Prostate gland (tissue), 2 donors: Measurements from ENCODE around the gene MAGI3. TPM values are rescaled to one million over a fixed set of nuclear protein-coding genes. Genes with fewer than 3 reads are reported as not detected.

Experiments
- DNase-seq: peaks from one replicate; pipeline ENCODE4 v3.0.0-alpha.2; 2019; ENCODE audit warnings: low spot score
- H3K27ac ChIP-seq, 2 donors: fragments of 200-600 bp; sonication (generic); 2 replicates each; pipeline ENCODE4 v1.5.1; 2017 to 2019
- H3K27me3 ChIP-seq: fragments of 200-600 bp; sonication (generic); replicated peaks from 2 replicates; pipeline ENCODE4 v1.5.1; 2019; ENCODE audit not compliant: insufficient read depth
- H3K36me3 ChIP-seq, 2 donors: fragments of 200-600 bp; sonication (generic); 1 replicate in 1 of 2; 2 replicates in 1 of 2; pipeline versions ENCODE4 v1.5.1 to v1.8.1; 2017 to 2019
- H3K4me1 ChIP-seq: fragments of 200-600 bp; sonication (generic); replicated peaks from 2 replicates; pipeline ENCODE4 v1.5.1; 2019
- H3K4me3 ChIP-seq, 2 donors: fragments of 200-600 bp; sonication (generic); 2 replicates each; pipeline ENCODE4 v1.5.1; 2017 to 2019
- H3K9me3 ChIP-seq: fragments of 200-600 bp; sonication (generic); 2 replicates; pipeline ENCODE4 v1.5.1; 2017
- CTCF ChIP-seq, 4 experiments: fragments of 200-600 bp in 2 of 4; fragments of 450-650 bp in 2 of 4; sonication (generic) in 2 of 4; IDR thresholded peaks; 1 replicate in 3 of 4; 2 replicates in 1 of 4; pipeline ENCODE4 v1.5.1; 2016 to 2019; ENCODE audit warnings: antibody characterized with exemption in 4 of 4, mild to moderate bottlenecking in 2 of 4, moderate library complexity in 2 of 4
- POLR2A ChIP-seq: fragments of 450-650 bp; IDR thresholded peaks from one replicate; pipeline ENCODE4 v1.6.1; 2016; ENCODE audit warnings: antibody characterized with exemption, mild to moderate bottlenecking
- POLR2AphosphoS5 ChIP-seq: sonication (generic); formaldehyde crosslinking; IDR thresholded peaks from one replicate; pipeline ENCODE4 v1.6.1; 2017; ENCODE audit warnings: antibody characterized with exemption
- WGBS: methylation state at CpG from one replicate; pipeline ENCODE4 v1.1.5; 2018; 5-methylcytosine and 5-hydroxymethylcytosine counted together
- intact Hi-C: fragments of 100-400 bp; cut with DNase I; formaldehyde crosslinking; loops from one replicate; pipeline ENCODE4 v1.14.2; 2022
- total RNA-seq, 2 donors: library from RNA; depleted of rRNA; stranded (reverse); fragments of >200 nt; gene quantifications; one replicate each; pipeline ENCODE4 v1.1.0, GENCODE V29; 2016

Gene MAGI3
- total RNA-seq, 2 donors from 2014 or later, result 20.2 to 23.2 TPM

- H3K4me3 ChIP-seq, result no peak overlapping the region
- no peak for DNase-seq
- WGBS, result 50% methylated on average over 1 of the region's 1 CpG
- no peak overlapping the region for H3K27ac ChIP-seq
- intact Hi-C loops, result no loop called here
- TF ChIP-seq POLR2AphosphoS5, result no peak
- TF ChIP-seq CTCF (IDR thresholded peaks at IDR 0.05), result no peak
- TF ChIP-seq POLR2A, result no peak
- no peaks in the 10 kb centered on the region for H3K9me3 ChIP-seq
- no peaks in the 10 kb centered on the region for H3K27me3 ChIP-seq
- no peaks in the 10 kb centered on the region for H3K36me3 ChIP-seq
- no peaks in the 10 kb centered on the region for H3K4me1 ChIP-seq
Measured at GRCh38 chr1:113515498-113515897, 125.2 kb downstream of the MAGI3 start.

- TF ChIP-seq POLR2AphosphoS5 (no peak), POLR2A (no peak), CTCF (IDR thresholded peaks at IDR 0.05) (no peak)
- no peak overlapping the region for H3K27ac ChIP-seq
- no peaks in the 10 kb centered on the region for H3K27me3 ChIP-seq
- intact Hi-C loops, result no loop called here
- no peak for DNase-seq
- H3K4me3 ChIP-seq, result no peak overlapping the region
- no peaks in the 10 kb centered on the region for H3K4me1 ChIP-seq
- no peaks in the 10 kb centered on the region for H3K9me3 ChIP-seq
- H3K36me3 ChIP-seq, result no peaks in the 10 kb centered on the region
Measured at GRCh38 chr1:113517346-113517745, 127.0 kb downstream of the MAGI3 start.

DNA sequence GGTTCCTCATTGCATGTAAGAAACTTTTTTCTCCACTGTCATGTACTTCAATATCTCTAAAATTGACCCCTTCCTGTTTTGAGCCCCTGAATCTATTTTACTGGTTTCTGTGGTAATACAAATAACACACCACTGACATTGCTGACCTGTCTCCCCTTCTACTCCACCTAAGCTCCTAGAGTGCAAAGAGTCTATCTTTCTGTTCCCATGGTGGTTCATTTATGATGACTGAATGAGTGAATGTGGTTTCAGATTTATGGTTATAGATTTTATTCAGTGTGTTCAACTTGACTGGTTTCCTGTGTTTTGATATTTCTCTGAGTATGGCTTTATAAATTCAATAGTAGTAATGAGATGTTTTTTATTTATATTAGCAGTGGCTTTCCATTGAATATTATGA lies 127.7 kb downstream of the MAGI3 start:
- H3K4me3 ChIP-seq, result no peak overlapping the region
- DNase-seq, result no peak
- no peaks in the 10 kb centered on the region for H3K4me1 ChIP-seq
- TF ChIP-seq POLR2AphosphoS5 (no peak), CTCF (IDR thresholded peaks at IDR 0.05) (no peak), POLR2A (no peak)
- no peak overlapping the region for H3K27ac ChIP-seq
- no peaks in the 10 kb centered on the region for H3K27me3 ChIP-seq
- no peaks in the 10 kb centered on the region for H3K9me3 ChIP-seq
- no peaks in the 10 kb centered on the region for H3K36me3 ChIP-seq
- intact Hi-C loops, result no loop called here

DNA sequence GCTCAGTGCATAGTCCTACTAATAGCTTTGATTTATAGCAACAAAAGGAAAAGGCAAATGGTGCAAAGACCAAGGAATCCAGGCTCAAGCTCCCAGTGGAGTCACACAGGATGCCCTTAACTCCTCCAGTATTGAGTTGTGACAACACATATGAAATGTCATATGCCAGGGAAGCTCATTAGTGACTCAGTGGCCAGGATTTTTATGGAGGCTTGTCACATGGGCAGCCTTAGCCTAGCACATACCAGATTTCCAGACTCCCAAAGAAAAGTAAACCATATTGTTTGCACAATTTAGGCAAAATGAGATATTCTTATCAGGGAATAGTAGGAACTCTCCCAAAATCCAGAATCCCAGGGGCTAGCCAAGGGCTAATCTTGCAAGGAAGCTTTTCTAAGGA lies 129.2 kb downstream of the MAGI3 start:
- Histone ChIP-seq H3K27me3 (no peaks in the 10 kb centered on the region), H3K27ac (no peak overlapping the region), H3K36me3 (no peaks in the 10 kb centered on the region), H3K9me3 (no peaks in the 10 kb centered on the region), H3K4me3 (no peak overlapping the region), H3K4me1 (no peaks in the 10 kb centered on the region)
- TF ChIP-seq CTCF (IDR thresholded peaks at IDR 0.05) (no peak), POLR2A (no peak), POLR2AphosphoS5 (no peak)
- intact Hi-C loops, result no loop called here
- DNase-seq, result no peak

GRCh38 chr1:113530021-113530420 lies 139.7 kb downstream of the MAGI3 start:
- Histone ChIP-seq H3K4me3 (no peak overlapping the region), H3K36me3 (no peaks in the 10 kb centered on the region), H3K9me3 (no peaks in the 10 kb centered on the region), H3K27ac (no peak overlapping the region), H3K4me1 (no peaks in the 10 kb centered on the region), H3K27me3 (no peaks in the 10 kb centered on the region)
- DNase-seq, result no peak
- 49% methylated on average over 4 of the region's 4 CpGs for WGBS
- no peak for TF ChIP-seq CTCF (IDR thresholded peaks at IDR 0.05)
- no peak for TF ChIP-seq POLR2AphosphoS5
- TF ChIP-seq POLR2A, result no peak
- intact Hi-C loops, result no loop called here
